ENCODE data around the gene CLTCL1. TPM values are rescaled to one million over a fixed set of nuclear protein-coding genes. Genes with fewer than 3 reads are reported as not detected.

The CLTCL1 gene
- polyA plus RNA-seq, 5 donors, result 7.4 to 10.2 (median 9.0) TPM

DNA sequence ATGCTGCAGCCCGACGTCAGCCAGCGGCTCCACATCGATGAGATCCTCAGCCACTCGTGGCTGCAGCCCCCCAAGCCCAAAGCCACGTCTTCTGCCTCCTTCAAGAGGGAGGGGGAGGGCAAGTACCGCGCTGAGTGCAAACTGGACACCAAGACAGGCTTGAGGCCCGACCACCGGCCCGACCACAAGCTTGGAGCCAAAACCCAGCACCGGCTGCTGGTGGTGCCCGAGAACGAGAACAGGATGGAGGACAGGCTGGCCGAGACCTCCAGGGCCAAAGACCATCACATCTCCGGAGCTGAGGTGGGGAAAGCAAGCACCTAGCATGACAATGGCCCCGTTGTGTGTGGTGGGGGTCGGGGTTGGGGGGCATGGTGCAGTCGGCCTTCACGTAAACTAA is 159.4 kb downstream of the CLTCL1 start:
- no peak for DNase-seq

DNA sequence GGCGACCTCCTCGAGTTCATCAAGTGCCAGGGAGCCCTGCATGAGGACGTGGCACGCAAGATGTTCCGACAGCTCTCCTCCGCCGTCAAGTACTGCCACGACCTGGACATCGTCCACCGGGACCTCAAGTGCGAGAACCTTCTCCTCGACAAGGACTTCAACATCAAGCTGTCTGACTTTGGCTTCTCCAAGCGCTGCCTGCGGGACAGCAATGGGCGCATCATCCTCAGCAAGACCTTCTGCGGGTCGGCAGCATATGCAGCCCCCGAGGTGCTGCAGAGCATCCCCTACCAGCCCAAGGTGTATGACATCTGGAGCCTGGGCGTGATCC is 159.9 kb downstream of the CLTCL1 start:
- DNase-seq, result no peak

DNA sequence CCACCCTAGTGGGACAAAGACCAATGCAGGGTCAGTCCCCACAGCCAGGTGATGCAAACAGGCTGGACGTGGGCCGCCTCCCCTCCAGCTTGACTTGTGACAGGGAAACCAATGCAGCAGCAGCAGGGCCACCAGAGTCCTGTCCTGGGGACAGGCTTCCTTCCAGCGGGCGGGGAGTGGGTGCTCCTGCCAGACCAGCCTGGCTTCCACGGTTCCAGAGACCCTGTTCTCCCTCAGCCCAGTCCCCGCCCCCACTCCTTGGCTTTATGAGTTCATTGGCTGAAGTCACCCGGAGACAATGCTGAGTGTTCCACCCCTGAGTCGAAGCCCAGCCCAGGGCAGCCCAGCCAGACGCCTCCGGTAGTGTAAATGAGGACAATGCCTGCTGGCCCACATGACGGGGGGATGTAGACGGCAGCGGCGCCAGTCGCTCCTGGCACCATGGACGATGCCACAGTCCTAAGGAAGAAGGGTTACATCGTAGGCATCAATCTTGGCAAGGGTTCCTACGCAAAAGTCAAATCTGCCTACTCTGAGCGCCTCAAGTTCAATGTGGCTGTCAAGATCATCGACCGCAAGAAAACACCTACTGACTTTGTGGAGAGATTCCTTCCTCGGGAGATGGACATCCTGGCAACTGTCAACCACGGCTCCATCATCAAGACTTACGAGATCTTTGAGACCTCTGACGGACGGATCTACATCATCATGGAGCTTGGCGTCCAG is 160.4 kb downstream of the CLTCL1 start, which contains the start of gene TSSK2:
Gene TSSK2 (plus strand): TSS at position 350 of the 726 bp plus-strand sequence. CDS start 92 bp downstream, at position 442.
- no peak for DNase-seq

DNA sequence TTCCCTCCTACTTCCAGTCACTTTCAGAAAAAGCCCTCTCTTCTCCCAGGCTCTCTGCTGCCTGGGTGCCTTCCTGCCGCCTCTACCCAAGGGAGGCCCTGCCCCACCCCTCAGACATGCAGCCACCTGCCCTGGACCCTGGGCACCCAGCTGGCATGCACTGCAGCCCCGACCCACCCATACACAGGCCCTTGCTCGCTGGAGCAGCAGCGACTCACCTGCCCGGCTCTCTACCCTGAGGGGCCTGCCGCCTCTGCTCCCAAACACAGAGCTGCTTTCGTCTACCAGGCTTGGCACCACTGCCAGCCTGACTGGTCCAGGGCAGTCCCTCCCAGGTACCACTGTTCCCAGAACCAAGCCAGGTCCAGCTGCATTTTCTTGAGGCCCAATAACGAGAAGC is 161.6 kb downstream of the CLTCL1 start:
- DNase-seq, result no peak

Other genes with a start within 250 kb of the CLTCL1 start
- gene DGCR2, start 169.3 kb downstream of the CLTCL1 start, polyA plus RNA-seq (ENCODE audit: insufficient read depth in 1 of 5, insufficient read length in 5 of 5, low replicate concordance in 1 of 5), result 10 to 100 TPM; 58.4 to 79.1 (median 59.9) TPM
- under 1 TPM in 3 of 5 donors, not detected in 2; 0.35 to 0.44 (median 0.37) TPM for gene TSSK2, start 160.4 kb downstream of the CLTCL1 start, polyA plus RNA-seq (ENCODE audit: insufficient read depth in 1 of 5, insufficient read length in 5 of 5, low replicate concordance in 1 of 5)
- gene ESS2, start 147.1 kb downstream of the CLTCL1 start, polyA plus RNA-seq (ENCODE audit: insufficient read depth in 1 of 5, insufficient read length in 5 of 5, low replicate concordance in 1 of 5), result 10 to 100 TPM; 11.7 to 20.3 (median 13.0) TPM
- gene GSC2, start 141.4 kb downstream of the CLTCL1 start, polyA plus RNA-seq (ENCODE audit: insufficient read depth in 1 of 5, insufficient read length in 5 of 5, low replicate concordance in 1 of 5), result not detected
- gene SLC25A1, start 113.0 kb downstream of the CLTCL1 start, polyA plus RNA-seq (ENCODE audit: insufficient read depth in 1 of 5, insufficient read length in 5 of 5, low replicate concordance in 1 of 5), result 10 to 100 TPM; 38.3 to 83.2 (median 45.6) TPM
- 10 to 100 TPM; 21.1 to 28.3 (median 25.5) TPM for gene HIRA, start 140.0 kb upstream of the CLTCL1 start, polyA plus RNA-seq (ENCODE audit: insufficient read depth in 1 of 5, insufficient read length in 5 of 5, low replicate concordance in 1 of 5)
- gene MRPL40, start 140.8 kb upstream of the CLTCL1 start, polyA plus RNA-seq (ENCODE audit: insufficient read depth in 1 of 5, insufficient read length in 5 of 5, low replicate concordance in 1 of 5), result 10 to 100 TPM; 35.6 to 44.2 (median 42.7) TPM
- gene C22orf39, start 156.0 kb upstream of the CLTCL1 start, polyA plus RNA-seq (ENCODE audit: insufficient read depth in 1 of 5, insufficient read length in 5 of 5, low replicate concordance in 1 of 5), result 10 to 100 TPM; 37.2 to 43.0 (median 41.4) TPM
- gene UFD1, start 187.5 kb upstream of the CLTCL1 start, polyA plus RNA-seq (ENCODE audit: insufficient read depth in 1 of 5, insufficient read length in 5 of 5, low replicate concordance in 1 of 5), result 10 to 100 TPM; 58.6 to 76.8 (median 66.4) TPM
- gene CDC45, start 188.2 kb upstream of the CLTCL1 start, polyA plus RNA-seq (ENCODE audit: insufficient read depth in 1 of 5, insufficient read length in 5 of 5, low replicate concordance in 1 of 5), result 10 to 100 TPM in 4 of 5 donors, 1 to 10 TPM in 1; 10.0 to 24.7 (median 18.3) TPM
- gene CLDN5, start 232.7 kb upstream of the CLTCL1 start, polyA plus RNA-seq (ENCODE audit: insufficient read depth in 1 of 5, insufficient read length in 5 of 5, low replicate concordance in 1 of 5), result 100 to 1,000 TPM in 1 of 5 donors, 10 to 100 TPM in 4; 40.8 to 111 (median 60.9) TPM